BLaER1 treated with 17β-estradiol and CSF1 and Interleukin-3, amounts not matched to agents 10 nM and 100 nM (cell line): ENCODE results near the gene BRD7.

Experiments used
- H3K27ac ChIP-seq, 11 experiments: shearing (Covaris generic); formaldehyde crosslinking; 2 replicates each; pipeline ENCODE4 v1.8.1; 2022
- H3K27me3 ChIP-seq, 11 experiments: shearing (Covaris generic); formaldehyde crosslinking; 2 replicates each; pipeline ENCODE4 v1.8.1; 2022
- H3K36me3 ChIP-seq, 11 experiments: shearing (Covaris generic); formaldehyde crosslinking; 2 replicates each; pipeline ENCODE4 v1.8.1; 2022
- H3K4me1 ChIP-seq, 10 experiments: shearing (Covaris generic); formaldehyde crosslinking; 2 replicates each; pipeline ENCODE4 v1.8.1; 2022
- H3K4me2 ChIP-seq, 11 experiments: shearing (Covaris generic); formaldehyde crosslinking; 2 replicates each; pipeline ENCODE4 v1.8.1; 2022
- H3K4me3 ChIP-seq, 10 experiments: shearing (Covaris generic); formaldehyde crosslinking; 2 replicates each; pipeline ENCODE4 v1.8.1; 2022
- H3K9ac ChIP-seq, 11 experiments: shearing (Covaris generic); formaldehyde crosslinking; 2 replicates each; pipeline ENCODE4 v1.8.1; 2022
- H3K9me3 ChIP-seq, 11 experiments: shearing (Covaris generic); formaldehyde crosslinking; replicated peaks in 1 of 11; 2 replicates each; pipeline ENCODE4 v1.8.1; 2022
- H4K20me1 ChIP-seq, 11 experiments: shearing (Covaris generic); formaldehyde crosslinking; 2 replicates each; pipeline ENCODE4 v1.8.1; 2022
- Cebpa-rat ChIP-seq, 11 experiments: shearing (Covaris generic); IDR thresholded peaks; 2 replicates each; pipeline ENCODE4 v1.8.1; 2022

Gene BRD7

DNA sequence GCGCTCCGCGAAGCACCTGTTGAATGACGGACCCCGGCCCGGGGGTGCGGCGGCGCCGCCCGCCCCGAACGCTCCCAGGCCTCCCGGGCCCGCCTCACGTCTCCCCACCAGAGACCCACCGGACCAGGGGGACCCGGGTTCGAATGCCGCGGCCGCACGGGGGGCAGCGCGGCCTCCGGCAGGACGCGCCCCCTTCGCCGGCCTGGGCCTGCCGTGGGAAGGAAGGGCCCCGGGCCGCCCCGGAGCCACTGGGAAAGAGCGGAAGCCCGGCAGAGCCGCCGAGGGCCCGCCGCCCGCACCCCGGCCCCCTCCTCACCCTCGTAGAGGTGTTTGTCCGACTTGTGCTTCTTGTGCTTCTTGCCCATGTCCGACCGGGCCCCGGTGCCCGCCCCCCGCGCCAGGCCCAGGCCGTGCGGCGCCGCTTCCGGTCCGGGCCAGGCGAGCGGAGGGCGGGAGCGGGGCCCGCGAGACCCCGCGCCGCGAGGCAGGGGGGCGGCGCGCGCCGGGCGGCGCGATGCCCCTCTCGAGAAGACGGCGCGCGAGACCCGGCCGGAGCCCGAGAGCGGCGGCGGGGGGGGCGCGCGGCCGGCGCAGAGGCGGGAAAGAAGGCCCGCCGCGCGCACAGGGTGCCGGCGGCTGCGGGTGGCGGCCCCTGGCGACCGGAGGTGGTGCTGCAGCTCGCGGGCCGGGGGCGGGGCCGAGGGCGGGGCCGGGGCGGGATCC is at the start of gene BRD7:
TSS of gene BRD7 (minus strand) at position 579 of the 723 bp plus-strand sequence. CDS start at position 365, 214 bp downstream.
- Histone ChIP-seq H3K27ac (peak within 1 kb of the TSS; percentile 87 to 96 (median 92)), H3K36me3 (peaks cover 20 to 38% (median 28%) of the 10 kb centered on the region in 11 experiments), H3K4me1 (peaks cover 31 to 42% (median 34%) of the 10 kb centered on the region in 10 experiments), H3K4me3 (peak within 1 kb of the TSS; percentile 91 to 100 (median 98)), H3K4me2 (peak within 1 kb of the TSS; percentile 80 to 99 (median 95)), H3K9me3 (no peaks in the 10 kb centered on the region), H4K20me1 (peaks cover 26 to 50% (median 42%) of the 10 kb centered on the region in 11 experiments; a peak in 21 of 22 replicates), H3K27me3 (no peaks in the 10 kb centered on the region), H3K9ac (peak within 1 kb of the TSS; percentile 91 to 99 (median 95))
- TF ChIP-seq Cebpa-rat (IDR thresholded peaks at IDR 0.05) = no peak

DNA sequence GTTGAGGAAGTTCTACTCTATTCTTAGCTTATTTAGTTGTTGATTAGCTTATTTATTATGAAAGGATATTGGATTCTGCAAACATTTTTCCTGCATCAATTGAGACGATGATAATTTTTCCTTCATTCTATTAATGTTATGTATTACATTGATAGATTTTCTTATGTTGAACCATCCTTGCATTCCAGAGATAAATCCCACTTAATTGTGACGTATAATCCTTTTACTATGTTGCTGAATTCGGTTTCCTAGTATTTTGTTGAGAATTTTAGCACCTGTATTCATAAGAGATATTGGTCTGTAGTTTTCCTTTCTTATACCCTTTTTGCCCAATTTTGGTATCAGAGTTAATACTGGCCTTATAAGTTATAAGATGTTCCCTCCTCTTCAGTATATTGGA is 47.6 kb upstream of the BRD7 start:
- Histone ChIP-seq H3K9ac (no peak overlapping the region), H3K27me3 (no peaks in the 10 kb centered on the region), H3K27ac (no peak overlapping the region), H4K20me1 (no peaks in the 10 kb centered on the region), H3K4me2 (no peak overlapping the region), H3K36me3 (0 out of 22 replicates have a peak, but pooled peaks cover 0 to 3% (median 0%) of the 10 kb centered on the region in 11 experiments), H3K4me1 (no peaks in the 10 kb centered on the region), H3K4me3 (no peak overlapping the region), H3K9me3 (peaks cover 49 to 70% (median 61%) of the 10 kb centered on the region in 11 experiments)
- no peak for TF ChIP-seq Cebpa-rat (IDR thresholded peaks at IDR 0.05)

DNA sequence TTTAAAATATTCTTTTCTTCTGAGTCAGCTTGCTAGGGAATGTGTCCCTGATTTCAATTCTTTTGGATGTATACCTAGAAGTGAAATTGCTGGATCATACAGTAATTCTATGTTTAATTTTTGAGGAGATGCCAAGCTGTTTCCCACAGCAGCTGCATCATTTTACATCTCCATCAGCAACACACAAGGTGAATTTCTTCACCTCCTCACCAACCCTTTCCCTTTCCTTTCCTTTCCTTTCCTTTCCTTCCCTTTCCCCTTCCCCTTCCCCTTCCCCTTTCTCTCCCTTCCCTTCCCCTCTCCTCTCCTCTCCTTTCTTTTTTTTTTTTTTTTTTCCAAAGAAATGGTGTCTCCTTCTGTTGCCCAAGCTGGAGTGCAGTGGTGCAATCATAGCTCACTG is 45.4 kb upstream of the BRD7 start:
- H3K4me3 ChIP-seq = no peak overlapping the region
- H3K9me3 ChIP-seq = peaks cover 38 to 57% (median 52%) of the 10 kb centered on the region in 11 experiments
- TF ChIP-seq Cebpa-rat (IDR thresholded peaks at IDR 0.05) = no peak
- H3K27ac ChIP-seq = no peak overlapping the region
- H3K27me3 ChIP-seq = no peaks in the 10 kb centered on the region
- H3K4me2 ChIP-seq = no peak overlapping the region
- no peak overlapping the region for H3K9ac ChIP-seq
- H3K4me1 ChIP-seq = no peaks in the 10 kb centered on the region
- H4K20me1 ChIP-seq = no peaks in the 10 kb centered on the region
- 0 out of 22 replicates have a peak, but pooled peaks cover 0 to 1% (median 0%) of the 10 kb centered on the region in 11 experiments for H3K36me3 ChIP-seq

DNA sequence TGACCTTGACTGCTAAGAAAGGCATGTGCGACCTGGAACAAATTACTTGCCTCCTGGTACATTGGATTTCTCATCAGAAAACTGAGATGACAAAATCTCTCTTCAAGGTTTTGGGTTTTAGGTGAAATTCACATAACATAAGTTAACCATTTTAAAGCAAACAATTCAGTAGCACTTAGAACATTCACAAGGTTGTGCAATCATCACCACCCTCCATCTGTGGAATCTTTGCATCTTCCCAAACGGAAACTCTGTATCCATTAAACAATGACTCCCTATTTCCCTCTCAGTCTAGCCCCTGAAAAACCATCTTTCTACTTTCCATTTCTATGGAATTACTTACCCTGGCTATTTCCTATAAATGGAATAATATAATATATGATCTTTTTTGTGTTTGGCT is 42.2 kb upstream of the BRD7 start:
- no peaks in the 10 kb centered on the region for H3K36me3 ChIP-seq
- no peak for TF ChIP-seq Cebpa-rat (IDR thresholded peaks at IDR 0.05)
- no peak overlapping the region for H3K9ac ChIP-seq
- no peak overlapping the region for H3K27ac ChIP-seq
- peaks cover 21 to 36% (median 28%) of the 10 kb centered on the region in 11 experiments for H3K9me3 ChIP-seq
- no peaks in the 10 kb centered on the region for H3K27me3 ChIP-seq
- H4K20me1 ChIP-seq = no peaks in the 10 kb centered on the region
- H3K4me3 ChIP-seq = no peak overlapping the region
- no peaks in the 10 kb centered on the region for H3K4me1 ChIP-seq
- no peak overlapping the region for H3K4me2 ChIP-seq

DNA sequence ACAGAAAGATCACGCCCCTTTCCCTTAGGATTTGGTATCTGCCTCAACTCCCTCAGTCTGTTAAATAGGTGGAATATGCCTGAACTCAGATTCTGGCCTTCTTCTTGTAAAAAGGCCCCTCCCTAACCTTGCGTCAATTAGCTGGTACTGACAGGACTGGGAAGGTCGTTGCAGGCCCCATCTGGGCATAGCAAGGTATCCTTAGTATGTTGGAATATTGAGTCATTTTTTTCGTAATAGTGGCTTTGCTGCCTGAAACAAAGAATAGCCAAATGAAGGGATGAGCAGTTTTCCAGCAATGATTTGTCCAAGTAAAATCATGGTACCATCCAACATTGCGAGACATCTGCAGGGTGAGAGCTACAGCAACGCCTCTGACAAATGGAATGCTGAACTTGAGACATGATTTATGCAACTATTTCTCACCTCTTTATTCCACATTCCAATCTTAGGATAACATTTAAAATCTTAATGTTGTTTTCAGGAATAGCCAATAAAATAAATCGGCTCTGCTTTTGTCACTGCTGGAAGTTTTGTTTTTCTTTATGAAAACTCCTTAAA is 39.3 kb upstream of the BRD7 start:
- Histone ChIP-seq H3K27me3 (no peaks in the 10 kb centered on the region), H3K4me2 (no peak overlapping the region), H3K36me3 (no peaks in the 10 kb centered on the region), H4K20me1 (no peaks in the 10 kb centered on the region), H3K9ac (no peak overlapping the region), H3K27ac (no peak overlapping the region), H3K9me3 (peaks cover 15 to 26% (median 20%) of the 10 kb centered on the region in 11 experiments; a peak in 21 of 22 replicates), H3K4me1 (no peaks in the 10 kb centered on the region), H3K4me3 (no peak overlapping the region)
- no peak for TF ChIP-seq Cebpa-rat (IDR thresholded peaks at IDR 0.05)

DNA sequence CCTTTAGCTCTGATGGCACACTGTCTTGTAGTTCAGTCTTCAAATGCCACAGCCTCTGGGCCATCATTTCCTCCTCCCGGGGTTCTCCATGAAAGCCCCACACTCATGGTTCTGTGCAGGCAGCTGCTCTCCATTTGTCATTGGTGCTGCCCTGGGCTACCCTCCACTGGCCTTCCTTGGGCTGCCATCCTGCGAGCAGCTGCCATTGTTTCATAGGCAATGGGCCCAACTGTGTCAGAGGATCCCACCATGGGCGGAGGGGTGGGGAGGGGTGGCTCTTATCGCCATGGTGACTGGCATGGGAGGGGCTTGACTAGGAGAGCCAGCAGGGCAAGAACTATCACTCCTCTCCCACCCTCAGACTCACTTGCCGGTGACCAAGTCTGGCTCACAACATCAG is 38.6 kb upstream of the BRD7 start:
- Histone ChIP-seq H4K20me1 (no peaks in the 10 kb centered on the region), H3K9me3 (peaks cover 14 to 24% (median 18%) of the 10 kb centered on the region in 11 experiments; a peak in 21 of 22 replicates), H3K36me3 (no peaks in the 10 kb centered on the region), H3K27ac (no peak overlapping the region), H3K9ac (no peak overlapping the region), H3K27me3 (no peaks in the 10 kb centered on the region), H3K4me1 (no peaks in the 10 kb centered on the region), H3K4me2 (no peak overlapping the region), H3K4me3 (no peak overlapping the region)
- TF ChIP-seq Cebpa-rat (IDR thresholded peaks at IDR 0.05) = no peak

DNA sequence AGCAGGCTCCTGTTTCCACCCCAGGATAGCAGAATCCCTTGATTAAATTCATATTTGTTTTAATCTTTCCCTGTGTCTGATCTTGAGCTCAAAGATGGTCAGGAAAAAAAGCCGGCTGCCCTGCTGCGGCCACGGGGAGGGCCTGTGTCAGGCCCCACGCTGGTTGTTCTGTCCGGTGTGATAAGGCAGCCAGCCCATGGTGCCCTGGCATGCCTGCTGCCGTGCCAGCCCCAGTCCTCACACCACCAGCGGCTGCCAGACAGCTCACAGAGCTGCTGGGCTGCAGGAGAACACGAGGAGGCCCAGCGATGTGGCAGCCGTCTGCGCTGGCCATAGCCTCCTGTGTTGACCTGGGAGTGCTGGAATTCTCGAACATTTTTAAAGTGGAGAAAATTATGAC is 34.7 kb upstream of the BRD7 start:
- Histone ChIP-seq H3K4me3 (no peak overlapping the region), H3K36me3 (no peaks in the 10 kb centered on the region), H3K27ac (no peak overlapping the region), H3K27me3 (no peaks in the 10 kb centered on the region), H4K20me1 (no peaks in the 10 kb centered on the region), H3K4me1 (peaks cover 0 to 2% (median 0%) of the 10 kb centered on the region in 10 experiments; a peak in 2 of 20 replicates), H3K9me3 (0 out of 22 replicates have a peak, but pooled peaks cover 0 to under 1% (median 0%) of the 10 kb centered on the region in 11 experiments), H3K4me2 (no peak overlapping the region), H3K9ac (no peak overlapping the region)
- no peak for TF ChIP-seq Cebpa-rat (IDR thresholded peaks at IDR 0.05)

DNA sequence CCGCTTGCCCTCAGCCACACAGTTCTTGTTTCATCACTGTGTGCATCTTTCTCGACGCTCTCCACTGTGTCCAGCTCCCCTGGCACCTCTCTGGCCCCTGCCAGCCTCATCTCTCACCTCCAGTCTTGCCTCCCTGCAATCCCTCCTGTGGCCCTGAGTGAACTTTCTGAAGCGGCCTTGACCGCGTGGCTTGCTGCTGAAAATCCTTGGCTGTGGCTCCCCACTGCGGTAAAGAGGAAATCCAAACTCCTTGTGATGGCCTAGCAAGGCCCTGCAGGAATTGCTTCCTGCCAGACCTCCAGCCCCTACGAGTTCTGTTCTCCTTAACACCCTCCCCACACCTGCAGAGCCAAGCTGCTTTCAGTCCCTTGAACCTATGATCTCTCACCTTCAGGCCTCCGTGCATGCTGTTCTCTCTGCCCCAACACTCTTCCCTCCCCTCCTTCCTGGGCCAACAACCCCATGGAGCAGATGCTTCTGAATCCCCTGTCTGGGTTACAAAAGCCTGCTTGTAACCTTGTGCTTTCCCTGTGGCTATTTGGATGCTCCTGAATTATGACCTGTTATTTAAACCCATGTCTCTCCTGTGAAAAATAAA is 33.6 kb upstream of the BRD7 start:
- H3K27ac ChIP-seq = no peak overlapping the region
- peaks cover 0 to 3% (median 0%) of the 10 kb centered on the region in 10 experiments; a peak in 2 of 20 replicates for H3K4me1 ChIP-seq
- H3K9me3 ChIP-seq = no peaks in the 10 kb centered on the region
- H3K27me3 ChIP-seq = no peaks in the 10 kb centered on the region
- no peaks in the 10 kb centered on the region for H3K36me3 ChIP-seq
- H3K4me3 ChIP-seq = no peak overlapping the region
- no peak overlapping the region for H3K4me2 ChIP-seq
- H3K9ac ChIP-seq = no peak overlapping the region
- no peaks in the 10 kb centered on the region for H4K20me1 ChIP-seq
- no peak for TF ChIP-seq Cebpa-rat (IDR thresholded peaks at IDR 0.05)

DNA sequence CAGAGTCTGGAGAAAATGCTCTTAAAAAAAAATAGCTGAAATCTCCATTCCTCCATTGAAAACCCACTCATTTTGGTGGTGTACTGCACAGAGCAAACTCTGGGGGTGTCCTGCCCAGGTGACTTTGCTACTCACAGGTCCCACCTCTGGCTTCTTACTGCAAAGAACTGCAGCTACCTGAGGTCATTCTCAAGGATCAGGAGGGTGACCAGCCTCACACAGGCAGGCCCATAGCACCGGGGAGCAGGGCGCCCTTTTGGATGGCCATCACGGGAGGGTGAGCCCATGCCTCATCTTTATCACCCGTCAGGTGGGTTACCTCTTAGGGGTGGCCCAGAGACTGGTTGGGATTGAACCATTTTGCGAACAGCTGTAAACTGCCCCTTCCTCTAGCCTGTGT is 32.6 kb upstream of the BRD7 start:
- no peaks in the 10 kb centered on the region for H4K20me1 ChIP-seq
- H3K4me2 ChIP-seq = no peak overlapping the region
- no peaks in the 10 kb centered on the region for H3K27me3 ChIP-seq
- no peak overlapping the region for H3K9ac ChIP-seq
- peaks cover 0 to 4% (median 0%) of the 10 kb centered on the region in 10 experiments; a peak in 7 of 20 replicates for H3K4me1 ChIP-seq
- H3K4me3 ChIP-seq = no peak overlapping the region
- no peak overlapping the region for H3K27ac ChIP-seq
- no peaks in the 10 kb centered on the region for H3K9me3 ChIP-seq
- TF ChIP-seq Cebpa-rat (IDR thresholded peaks at IDR 0.05) = no peak
- no peaks in the 10 kb centered on the region for H3K36me3 ChIP-seq
